ENCODE measurements around the gene MCEMP1. TPM values are rescaled to one million over a fixed set of nuclear protein-coding genes. Genes with fewer than 3 reads are reported as not detected.
A peak's percentile ranks its signal among the peaks of the same experiment; 100 is the strongest.

Gene MCEMP1
- total RNA-seq, 1 donor from 2014 or later: not detected

GRCh38 chr19:7632340-7633203 lies 44.3 kb upstream of the MCEMP1 start:
- no peak for TF ChIP-seq CTCF (IDR thresholded peaks at IDR 0.05)
- no peak overlapping the region for H3K4me3 Mint-ChIP-seq (ENCODE audit: unreplicated experiment)

DNA sequence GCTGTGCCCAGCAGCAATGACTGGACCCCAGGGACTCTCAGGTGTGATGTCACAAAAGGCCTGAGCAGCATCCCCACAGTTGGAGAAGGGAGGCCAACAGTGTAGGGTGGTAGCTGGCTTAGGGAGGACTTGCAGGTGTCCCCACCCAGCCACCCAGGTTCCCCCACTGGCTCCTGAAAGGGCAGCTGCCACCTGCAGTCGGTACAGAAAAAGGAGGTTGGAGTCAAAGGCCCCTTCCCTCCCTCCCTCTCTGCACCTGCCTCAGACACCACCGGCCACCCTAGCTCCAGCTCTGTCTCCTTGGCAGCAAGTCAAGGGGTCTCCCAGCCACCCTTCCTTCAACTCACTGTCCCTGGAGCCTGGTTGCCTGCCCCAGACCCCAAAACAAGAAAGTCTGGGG lies 43.2 kb upstream of the MCEMP1 start, which contains the start of gene PCP2:
Gene PCP2 (minus strand): TSS at position 22 of the 400 bp plus-strand sequence. CDS start 262 bp downstream, outside the sequence.
- Mint-ChIP-seq H3K9me3 (ENCODE audit: low read depth) (no peaks in the 10 kb centered on the region), H3K36me3 (ENCODE audit: low read depth) (peaks cover 3% of the 10 kb centered on the region), H3K4me1 (ENCODE audit: low read depth) (peaks cover 23% of the 10 kb centered on the region), H3K27ac (ENCODE audit: unreplicated experiment) (no peak within 1 kb of the TSS), H3K27me3 (ENCODE audit: low read depth) (peaks cover 26% of the 10 kb centered on the region), H3K4me3 (ENCODE audit: unreplicated experiment) (no peak within 1 kb of the TSS)
- no peak for TF ChIP-seq CTCF (IDR thresholded peaks at IDR 0.05)
- no peak for DNase-seq (ENCODE audit: low spot score)

More at GRCh38 chr19:7632340-7633203, 44.3 kb upstream of the MCEMP1 start:
- peaks cover 21% of the 10 kb centered on the region for H3K27me3 Mint-ChIP-seq (ENCODE audit: low read depth)
- peak; percentile 93 for DNase-seq (ENCODE audit: low spot score)
- peaks cover 3% of the 10 kb centered on the region for H3K36me3 Mint-ChIP-seq (ENCODE audit: low read depth)
- H3K4me1 Mint-ChIP-seq (ENCODE audit: low read depth): peaks cover 34% of the 10 kb centered on the region
- H3K27ac Mint-ChIP-seq (ENCODE audit: unreplicated experiment): no peak overlapping the region
- no peaks in the 10 kb centered on the region for H3K9me3 Mint-ChIP-seq (ENCODE audit: low read depth)

DNA sequence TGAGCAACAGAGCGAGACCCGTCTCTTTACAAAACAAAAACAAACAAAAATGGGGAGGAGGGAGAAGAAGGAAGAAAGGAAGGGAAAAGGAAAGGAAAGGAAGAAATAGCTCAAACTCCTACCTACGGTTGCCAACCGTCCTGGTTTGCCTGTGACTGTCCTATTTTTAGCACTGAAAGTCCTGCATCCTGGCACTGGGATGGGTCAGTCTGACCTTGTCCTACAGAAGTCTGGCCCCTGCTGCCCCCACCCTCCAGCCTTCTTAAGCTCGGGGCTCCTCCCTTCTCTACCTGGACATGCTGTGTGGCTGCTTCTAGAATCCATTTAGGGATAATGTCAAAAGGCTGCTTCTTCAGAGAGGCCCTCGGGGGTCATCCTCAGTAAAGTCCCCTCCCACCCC lies 41.2 kb upstream of the MCEMP1 start:
- Mint-ChIP-seq H3K9me3 (ENCODE audit: low read depth) (no peaks in the 10 kb centered on the region), H3K36me3 (ENCODE audit: low read depth) (peaks cover 1% of the 10 kb centered on the region), H3K27ac (ENCODE audit: unreplicated experiment) (no peak overlapping the region), H3K27me3 (ENCODE audit: low read depth) (peaks cover 26% of the 10 kb centered on the region), H3K4me3 (ENCODE audit: unreplicated experiment) (no peak overlapping the region), H3K4me1 (ENCODE audit: low read depth) (peaks cover 4% of the 10 kb centered on the region)
- TF ChIP-seq CTCF (IDR thresholded peaks at IDR 0.05): no peak
- DNase-seq (ENCODE audit: low spot score): no peak

DNA sequence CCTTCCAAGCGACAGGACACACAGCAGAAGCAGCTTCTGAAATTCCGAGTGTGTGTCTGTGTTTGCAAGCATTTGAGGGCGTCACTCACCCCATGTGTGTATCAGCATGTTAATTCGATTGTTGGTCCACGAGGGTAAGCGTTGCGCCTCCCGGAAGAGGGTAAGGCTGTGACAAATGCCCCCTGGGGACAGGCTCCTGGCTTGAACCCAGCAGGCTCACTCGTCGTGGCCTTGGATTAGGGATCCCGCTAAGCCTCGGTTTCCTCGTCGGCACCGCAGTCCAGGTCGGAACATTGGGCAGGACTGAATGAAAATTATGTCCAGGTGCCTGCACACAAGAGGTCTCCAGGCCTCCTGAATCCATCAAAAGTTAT lies 40.6 kb upstream of the MCEMP1 start:
- Mint-ChIP-seq H3K9me3 (ENCODE audit: low read depth) (no peaks in the 10 kb centered on the region), H3K36me3 (ENCODE audit: low read depth) (peaks cover 1% of the 10 kb centered on the region), H3K4me1 (ENCODE audit: low read depth) (no peaks in the 10 kb centered on the region), H3K27ac (ENCODE audit: unreplicated experiment) (no peak overlapping the region), H3K27me3 (ENCODE audit: low read depth) (peaks cover 26% of the 10 kb centered on the region), H3K4me3 (ENCODE audit: unreplicated experiment) (peak overlapping the region; percentile 40)
- DNase-seq (ENCODE audit: low spot score): no peak
- no peak for TF ChIP-seq CTCF (IDR thresholded peaks at IDR 0.05)

- H3K27ac Mint-ChIP-seq (ENCODE audit: unreplicated experiment): no peak within 1 kb of the TSS
Measured at GRCh38 chr19:7636691-7637373, 40.1 kb upstream of the MCEMP1 start, which contains the start of gene STXBP2. TSS of gene STXBP2 (plus strand) at chr19:7637110. CDS start at chr19:7637150, 40 bp downstream.

More at GRCh38 chr19:7636691-7637373, 40.1 kb upstream of the MCEMP1 start, which contains the start of gene STXBP2:
- peak within 1 kb of the TSS; percentile 57 for H3K4me3 Mint-ChIP-seq (ENCODE audit: unreplicated experiment)
- peaks cover 26% of the 10 kb centered on the region for H3K27me3 Mint-ChIP-seq (ENCODE audit: low read depth)
- DNase-seq (ENCODE audit: low spot score): peak; percentile 88
- H3K4me1 Mint-ChIP-seq (ENCODE audit: low read depth): no peaks in the 10 kb centered on the region
- no peak for TF ChIP-seq CTCF (IDR thresholded peaks at IDR 0.05)
- H3K36me3 Mint-ChIP-seq (ENCODE audit: low read depth): peaks cover 1% of the 10 kb centered on the region
- no peaks in the 10 kb centered on the region for H3K9me3 Mint-ChIP-seq (ENCODE audit: low read depth)

Measured in chondrocyte (in vitro differentiated cells).